GM12874 (cell line): Measurements from ENCODE around the gene ADH4.

Experiments
- CTCF ChIP-seq: IDR thresholded peaks from 2 replicates; pipeline ENCODE4 v1.5.1; 2011; ENCODE audit warnings: low read depth, mild to moderate bottlenecking, control low read depth, low read length, moderate library complexity; ENCODE audit not compliant: insufficient read depth

Gene ADH4

DNA sequence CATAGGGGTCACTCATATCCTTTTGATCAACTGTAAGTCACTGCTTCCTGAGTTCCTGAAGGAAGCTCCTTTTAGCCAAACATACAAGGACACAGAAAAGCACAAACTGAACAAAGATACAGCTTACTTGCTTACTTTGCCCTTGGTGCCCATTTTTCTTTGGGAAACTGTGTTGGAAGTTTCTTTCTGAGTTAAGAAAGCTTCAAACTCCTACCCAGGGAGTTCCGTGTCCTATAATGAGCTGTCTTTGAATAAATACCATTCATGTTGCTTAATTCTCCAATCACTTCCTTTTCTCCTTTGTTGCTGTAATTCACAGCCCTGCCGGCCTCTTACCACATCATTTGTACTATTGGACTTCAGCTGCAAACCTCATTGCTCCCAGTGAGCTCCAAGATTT is at the start of gene ADH4:
ADH4 (minus strand) TSS at position 228 of the 400 bp plus-strand sequence; CDS start at position 153, 75 bp downstream.
- TF ChIP-seq CTCF = no peak

DNA sequence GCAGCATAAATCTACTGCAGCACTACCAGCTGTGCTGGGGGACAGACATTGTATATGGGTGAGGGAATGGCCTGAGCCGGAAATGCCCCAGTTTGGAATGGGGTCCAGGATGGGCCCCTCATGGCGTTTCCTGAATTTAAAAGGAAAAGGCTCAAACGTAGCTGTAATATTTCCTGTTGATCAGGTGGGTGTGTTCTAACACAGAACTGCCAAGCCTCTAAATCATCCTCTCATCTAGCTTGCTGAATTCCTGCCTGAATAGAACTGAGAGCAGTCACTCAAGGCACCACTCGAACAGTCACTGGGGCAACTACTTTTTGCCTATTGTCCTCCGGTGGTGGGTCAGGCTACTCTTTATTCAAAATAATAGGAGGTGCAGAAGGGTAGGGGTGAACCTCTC is 46.2 kb upstream of the ADH4 start:
- TF ChIP-seq CTCF = no peak

GRCh38 chr4:99186029-99186428 is 41.9 kb upstream of the ADH4 start:
- TF ChIP-seq CTCF = no peak

DNA sequence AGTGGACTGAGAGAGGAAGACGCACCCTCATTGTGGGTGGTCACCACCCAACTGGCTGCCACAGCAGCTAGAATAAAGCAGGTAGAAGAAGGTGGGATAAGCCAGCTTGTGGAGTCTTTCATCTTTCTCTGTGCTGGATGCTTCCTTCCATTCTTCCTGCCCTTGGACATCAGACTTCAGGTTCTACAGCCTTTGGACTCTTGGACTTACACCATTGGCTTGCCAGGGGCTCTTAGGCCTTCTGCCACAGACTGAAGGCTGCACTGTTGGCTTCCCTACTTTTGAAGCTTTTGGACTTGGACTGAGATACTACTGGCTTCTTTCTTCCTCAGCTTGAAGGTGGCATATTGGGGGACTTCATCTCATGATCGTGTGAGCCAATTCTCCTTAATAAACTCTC is 41.5 kb upstream of the ADH4 start:
- TF ChIP-seq CTCF = no peak

DNA sequence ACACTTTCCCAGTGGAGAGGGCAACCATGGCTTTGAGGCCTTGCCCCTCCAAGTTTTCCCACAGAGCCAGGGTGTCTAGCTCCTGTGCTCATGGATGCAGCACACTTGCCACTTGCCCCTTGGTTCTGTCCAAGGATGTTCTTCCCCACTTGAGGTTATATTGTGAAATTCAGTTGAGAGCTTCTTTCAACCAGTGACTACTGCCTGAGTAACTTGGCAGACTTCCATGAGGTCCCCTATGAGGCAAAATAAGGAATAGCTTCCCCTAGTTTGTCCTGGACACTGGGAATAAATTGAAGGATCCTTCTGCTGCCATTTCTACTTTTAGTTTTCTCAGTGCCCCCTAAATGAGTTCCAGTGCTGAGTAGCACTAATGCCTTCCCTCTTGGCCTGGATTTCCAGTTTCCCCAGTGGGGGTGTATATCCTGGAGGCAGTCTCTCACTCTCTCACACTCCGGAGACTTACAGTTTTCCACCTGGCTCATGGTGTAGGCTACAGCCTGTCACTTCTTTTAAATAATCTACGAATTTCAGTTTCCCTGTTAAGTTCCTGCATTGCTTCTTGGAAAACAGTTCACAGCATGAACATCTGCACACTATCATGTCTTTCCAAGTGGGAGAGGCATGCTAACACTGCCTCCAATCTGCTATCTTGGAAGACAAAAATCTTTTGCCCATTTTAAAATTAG is 36.4 kb upstream of the ADH4 start:
- TF ChIP-seq CTCF = no peak

DNA sequence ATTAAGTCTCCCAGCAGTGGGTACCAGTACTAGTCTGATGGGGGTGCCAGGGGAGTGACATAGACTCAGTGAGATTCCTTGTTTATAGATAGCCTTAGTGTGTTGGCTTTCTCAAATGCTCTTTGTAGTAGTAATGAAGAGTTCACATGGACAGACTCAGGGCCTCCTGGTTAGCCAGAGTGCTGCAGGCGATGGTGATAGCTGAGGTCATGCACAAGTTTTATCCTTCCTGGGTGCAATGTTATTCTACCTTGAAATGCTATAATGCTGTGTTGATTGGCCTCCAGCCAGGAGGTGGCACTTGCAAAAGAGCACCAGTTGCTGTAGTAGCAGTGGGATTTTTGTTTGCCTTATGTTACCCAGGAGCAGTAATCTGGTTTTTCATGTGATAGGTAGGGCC is 35.5 kb upstream of the ADH4 start:
- no peak for TF ChIP-seq CTCF

DNA sequence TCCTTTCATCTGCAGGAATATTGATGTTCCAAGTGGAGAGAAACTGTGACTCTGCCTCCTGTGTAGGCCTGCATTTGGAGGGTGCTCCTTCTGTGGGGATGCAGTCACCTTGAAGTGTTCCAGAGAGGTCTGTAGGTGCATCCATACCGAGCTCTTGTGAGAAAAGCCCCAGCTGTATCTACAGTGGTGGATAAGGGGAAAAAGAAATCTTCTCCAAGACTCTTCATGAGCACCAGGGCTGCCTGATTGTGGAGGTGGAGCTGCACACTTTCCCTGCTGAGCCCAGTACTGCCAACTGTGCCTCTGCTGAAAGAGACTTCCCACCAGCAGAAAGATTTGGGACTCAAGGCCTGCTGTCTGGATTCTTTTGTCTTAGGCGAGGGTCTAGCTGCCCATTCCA is 35.1 kb upstream of the ADH4 start:
- no peak for TF ChIP-seq CTCF
